Neural progenitor cell (in vitro differentiated cells): ENCODE measurements around the gene TRRAP. TPM values are rescaled to one million over a fixed set of nuclear protein-coding genes. Genes with fewer than 3 reads are reported as not detected.

Experiments used
- DNase-seq: peaks from one replicate; pipeline ENCODE4 v3.0.0-alpha.2; 2016; ENCODE audit warnings: low spot score
- H2AFZ ChIP-seq: fragments of 200-600 bp; sonication (generic); replicated peaks from 2 replicates; pipeline ENCODE4 v1.6.1; 2016; ENCODE audit warnings: antibody characterized with exemption
- H3F3A ChIP-seq: fragments of 200-600 bp; sonication (generic); 2 replicates; pipeline ENCODE4 v1.6.1; 2016; ENCODE audit warnings: antibody characterized with exemption, low read depth
- H3K27ac ChIP-seq: fragments of 200-600 bp; sonication (generic); 2 replicates; pipeline ENCODE4 v1.5.1; 2016; ENCODE audit warnings: mild to moderate bottlenecking
- H3K27me3 ChIP-seq: fragments of 200-600 bp; sonication (generic); 2 replicates; pipeline ENCODE4 v1.6.1; 2016; ENCODE audit warnings: mild to moderate bottlenecking, moderate library complexity
- H3K36me3 ChIP-seq: fragments of 200-600 bp; sonication (generic); 2 replicates; pipeline ENCODE4 v1.5.1; 2016
- H3K4me1 ChIP-seq: fragments of 200-600 bp; sonication (generic); 2 replicates; pipeline ENCODE4 v1.6.1; 2016; ENCODE audit warnings: mixed run types
- H3K4me2 ChIP-seq: fragments of 200-600 bp; sonication (generic); 2 replicates; pipeline ENCODE4 v1.6.1; 2016
- H3K4me3 ChIP-seq: fragments of 200-600 bp; sonication (generic); 2 replicates; pipeline ENCODE4 v1.5.1; 2016
- H3K79me2 ChIP-seq: fragments of 200-600 bp; sonication (generic); 2 replicates; pipeline ENCODE4 v1.6.1; 2016; ENCODE audit warnings: low read depth
- H3K9ac ChIP-seq: fragments of 200-600 bp; sonication (generic); 2 replicates; pipeline ENCODE4 v1.6.1; 2016
- H3K9me3 ChIP-seq: fragments of 200-600 bp; sonication (generic); 2 replicates; pipeline ENCODE4 v1.5.1; 2016; ENCODE audit warnings: low read depth
- H4K20me1 ChIP-seq: fragments of 200-600 bp; sonication (generic); 2 replicates; pipeline ENCODE4 v1.6.1; 2016; ENCODE audit warnings: low read depth
- H3K27ac Mint-ChIP-seq: 3 replicates; pipeline ENCODE4 v1.8.0; 2021; ENCODE audit warnings: mixed read lengths
- H3K27me3 Mint-ChIP-seq: 2 replicates; pipeline ENCODE4 v1.8.0; 2022; ENCODE audit warnings: low read depth, mild to moderate bottlenecking, inconsistent platforms, moderate library complexity, mixed read lengths; ENCODE audit not compliant: insufficient read depth
- H3K36me3 Mint-ChIP-seq: 3 replicates; pipeline ENCODE4 v1.8.0; 2021; ENCODE audit warnings: mixed read lengths
- H3K4me1 Mint-ChIP-seq: 3 replicates; pipeline ENCODE4 v1.8.0; 2021; ENCODE audit warnings: mixed read lengths
- H3K4me3 Mint-ChIP-seq: 3 replicates; pipeline ENCODE4 v1.8.0; 2021; ENCODE audit warnings: mild to moderate bottlenecking, moderate library complexity, mixed read lengths
- H3K9me3 Mint-ChIP-seq: 3 replicates; pipeline ENCODE4 v1.8.0; 2020; ENCODE audit warnings: mixed read lengths
- CTCF ChIP-seq: fragments of 200-600 bp; sonication (generic); IDR thresholded peaks from 2 replicates; pipeline ENCODE4 v1.5.1; 2017; ENCODE audit warnings: antibody characterized with exemption, mild to moderate bottlenecking
- EZH2 ChIP-seq: fragments of 200-600 bp; sonication (generic); IDR thresholded peaks from 2 replicates; pipeline ENCODE4 v1.6.1; 2017; ENCODE audit warnings: antibody characterized with exemption, mild to moderate bottlenecking, moderate library complexity
- EZH2phosphoT487 ChIP-seq: fragments of 200-600 bp; sonication (generic); IDR thresholded peaks from 2 replicates; pipeline ENCODE4 v1.6.1; 2017; ENCODE audit warnings: antibody characterized with exemption
- total RNA-seq: library from RNA; depleted of rRNA; stranded (reverse); fragments of >200 nt; gene quantifications from 2 replicates; pipeline ENCODE4 v1.2.3, GENCODE V29; 2015; ENCODE audit warnings: low replicate concordance

The TRRAP gene
- total RNA-seq, 1 donor from 2014 or later, result 19.9 TPM

GRCh38 chr7:98866351-98866750, 12.0 kb upstream of the TRRAP start:
- no peak overlapping the region for H3K9ac ChIP-seq
- peak overlapping the region; percentile 80 for H3K27ac Mint-ChIP-seq
- H3K9me3 ChIP-seq, result no peaks in the 10 kb centered on the region
- no peak overlapping the region for H3K4me2 ChIP-seq
- no peak for DNase-seq
- H3K4me1 Mint-ChIP-seq, result peaks cover 19% of the 10 kb centered on the region
- no peak overlapping the region for H3K4me3 Mint-ChIP-seq
- TF ChIP-seq CTCF (no peak), EZH2phosphoT487 (no peak), EZH2 (no peak)
- no peaks in the 10 kb centered on the region for H3K36me3 ChIP-seq
- peaks cover 6% of the 10 kb centered on the region for H3K4me1 ChIP-seq
- no peaks in the 10 kb centered on the region for H3K9me3 Mint-ChIP-seq
- peaks cover 15% of the 10 kb centered on the region for H3F3A ChIP-seq
- no peaks in the 10 kb centered on the region for H3K36me3 Mint-ChIP-seq
- H3K4me3 ChIP-seq, result no peak overlapping the region
- H3K27ac ChIP-seq, result no peak overlapping the region
- no peaks in the 10 kb centered on the region for H4K20me1 ChIP-seq
- no peaks in the 10 kb centered on the region for H3K79me2 ChIP-seq
- peaks cover 39% of the 10 kb centered on the region for H3K27me3 ChIP-seq
- H2AFZ ChIP-seq, result no peak overlapping the region
- peaks cover 24% of the 10 kb centered on the region for H3K27me3 Mint-ChIP-seq

GRCh38 chr7:98866765-98867164, 11.6 kb upstream of the TRRAP start:
- Histone ChIP-seq H3K36me3 (no peaks in the 10 kb centered on the region), H3F3A (peaks cover 15% of the 10 kb centered on the region), H2AFZ (no peak overlapping the region), H4K20me1 (no peaks in the 10 kb centered on the region), H3K27me3 (peaks cover 43% of the 10 kb centered on the region), H3K4me1 (peaks cover 6% of the 10 kb centered on the region), H3K27ac (no peak overlapping the region), H3K4me3 (no peak overlapping the region), H3K4me2 (no peak overlapping the region), H3K9ac (no peak overlapping the region), H3K79me2 (no peaks in the 10 kb centered on the region), H3K9me3 (no peaks in the 10 kb centered on the region)
- H3K9me3 Mint-ChIP-seq, result no peaks in the 10 kb centered on the region
- H3K4me3 Mint-ChIP-seq, result peak overlapping the region; percentile 75
- peaks cover 29% of the 10 kb centered on the region for H3K27me3 Mint-ChIP-seq
- no peaks in the 10 kb centered on the region for H3K36me3 Mint-ChIP-seq
- no peak for DNase-seq
- TF ChIP-seq EZH2 (no peak), EZH2phosphoT487 (no peak), CTCF (no peak)
- peak overlapping the region; percentile 80 for H3K27ac Mint-ChIP-seq
- peaks cover 19% of the 10 kb centered on the region for H3K4me1 Mint-ChIP-seq

GRCh38 chr7:98868450-98868849, 9.9 kb upstream of the TRRAP start:
- no peaks in the 10 kb centered on the region for H4K20me1 ChIP-seq
- no peak overlapping the region for H3K27ac ChIP-seq
- Mint-ChIP-seq H3K27ac (no peak overlapping the region), H3K36me3 (no peaks in the 10 kb centered on the region), H3K4me3 (peak overlapping the region; percentile 70), H3K4me1 (peaks cover 19% of the 10 kb centered on the region), H3K27me3 (peaks cover 34% of the 10 kb centered on the region), H3K9me3 (no peaks in the 10 kb centered on the region)
- no peaks in the 10 kb centered on the region for H3K79me2 ChIP-seq
- no peaks in the 10 kb centered on the region for H3K9me3 ChIP-seq
- H3K4me1 ChIP-seq, result peaks cover 6% of the 10 kb centered on the region
- H3K4me3 ChIP-seq, result no peak overlapping the region
- H3K9ac ChIP-seq, result no peak overlapping the region
- TF ChIP-seq CTCF (no peak), EZH2 (no peak), EZH2phosphoT487 (no peak)
- H3K4me2 ChIP-seq, result no peak overlapping the region
- H3F3A ChIP-seq, result peaks cover 15% of the 10 kb centered on the region
- no peaks in the 10 kb centered on the region for H3K36me3 ChIP-seq
- no peak for DNase-seq
- H2AFZ ChIP-seq, result no peak overlapping the region
- H3K27me3 ChIP-seq, result peaks cover 44% of the 10 kb centered on the region
